H1 (cell line): ENCODE data around the gene TMIGD1.

Source experiments
- CBX5 ChIP-seq: fragments of 300-800, 300-1000 bp; sonication (generic); IDR thresholded peaks from 2 replicates; pipeline ENCODE4 v1.7.1; 2016; ENCODE audit warnings: antibody characterized with exemption, low read length, low read depth
- CHD2 ChIP-seq: IDR thresholded peaks from 2 replicates; pipeline ENCODE4 v1.6.1; 2012; ENCODE audit warnings: low read length, improper control_type of control experiment
- CTCF ChIP-seq, 3 experiments: IDR thresholded peaks; 1 replicate in 2 of 3; 2 replicates in 1 of 3; pipeline versions ENCODE4 v1.5.1 to v1.6.1; 2011; ENCODE audit warnings: low read length in 3 of 3, mild to moderate bottlenecking in 3 of 3, inconsistent platforms in 2 of 3, low read depth in 1 of 3, moderate library complexity in 1 of 3; ENCODE audit not compliant: insufficient read depth in 1 of 3; ENCODE audit errors: control extremely low read depth in 1 of 3
- E2F6 ChIP-seq: IDR thresholded peaks from 2 replicates; pipeline ENCODE4 v1.6.1; 2012; ENCODE audit warnings: inconsistent platforms
- GABPA ChIP-seq: IDR thresholded peaks from 2 replicates; pipeline ENCODE4 v1.6.1; 2011; ENCODE audit warnings: mild to moderate bottlenecking, low read length, moderate library complexity, borderline replicate concordance; ENCODE audit not compliant: insufficient read depth
- JUND ChIP-seq: IDR thresholded peaks from 2 replicates; pipeline ENCODE4 v1.6.1; 2011; ENCODE audit warnings: mild to moderate bottlenecking, improper control_type of control experiment, low read length
- NRF1 ChIP-seq: IDR thresholded peaks from 2 replicates; pipeline ENCODE4 v1.6.1; 2011; ENCODE audit warnings: mild to moderate bottlenecking, low read depth, low read length, improper control_type of control experiment
- POLR2A ChIP-seq, 2 experiments: IDR thresholded peaks; 1 replicate in 1 of 2; 2 replicates in 1 of 2; pipeline ENCODE4 v1.6.1; 2011; ENCODE audit warnings: low read depth in 2 of 2, low read length in 2 of 2, mild to moderate bottlenecking in 2 of 2; ENCODE audit errors: control extremely low read depth in 1 of 2
- RFX5 ChIP-seq: IDR thresholded peaks from 2 replicates; pipeline ENCODE4 v1.6.1; 2011; ENCODE audit warnings: low read depth, low read length, improper control_type of control experiment, borderline replicate concordance
- SP1 ChIP-seq: IDR thresholded peaks from 2 replicates; pipeline ENCODE4 v1.6.1; 2011; ENCODE audit warnings: low read depth, low read length
- USF2 ChIP-seq: IDR thresholded peaks from 2 replicates; pipeline ENCODE4 v1.6.1; 2011; ENCODE audit warnings: low read length, improper control_type of control experiment
- YY1 ChIP-seq: IDR thresholded peaks from 2 replicates; pipeline ENCODE4 v1.6.1; 2011; ENCODE audit warnings: low read depth, mild to moderate bottlenecking, low read length

- TF ChIP-seq SP1 (no peak), CTCF (IDR thresholded peaks at IDR 0.05; ENCODE audit: control extremely low read depth in 1 of 3, insufficient read depth in 1 of 3, low read depth in 1 of 3, low read length in 3 of 3) (peak; percentile 8 to 48 (median 33)), NRF1 (no peak), CHD2 (no peak), JUND (no peak), POLR2A (IDR thresholded peaks at IDR 0.05; ENCODE audit: control extremely low read depth in 1 of 2, low read depth in 2 of 2, low read length in 2 of 2) (no peak), RFX5 (no peak), USF2 (no peak), GABPA (0 out of 2 replicates have a peak, but pooled peaks have one; percentile 26), YY1 (no peak), CBX5 (no peak), E2F6 (no peak)
These were observed 38.9 kb upstream of the TMIGD1 start for GRCh38 chr17:30372755-30373154.
